ENCODE data around the gene THBS2.

GRCh38 chr6:169266261-169266660 lies 12.6 kb upstream of the THBS2 start:
- TF ChIP-seq, protein P1, sequence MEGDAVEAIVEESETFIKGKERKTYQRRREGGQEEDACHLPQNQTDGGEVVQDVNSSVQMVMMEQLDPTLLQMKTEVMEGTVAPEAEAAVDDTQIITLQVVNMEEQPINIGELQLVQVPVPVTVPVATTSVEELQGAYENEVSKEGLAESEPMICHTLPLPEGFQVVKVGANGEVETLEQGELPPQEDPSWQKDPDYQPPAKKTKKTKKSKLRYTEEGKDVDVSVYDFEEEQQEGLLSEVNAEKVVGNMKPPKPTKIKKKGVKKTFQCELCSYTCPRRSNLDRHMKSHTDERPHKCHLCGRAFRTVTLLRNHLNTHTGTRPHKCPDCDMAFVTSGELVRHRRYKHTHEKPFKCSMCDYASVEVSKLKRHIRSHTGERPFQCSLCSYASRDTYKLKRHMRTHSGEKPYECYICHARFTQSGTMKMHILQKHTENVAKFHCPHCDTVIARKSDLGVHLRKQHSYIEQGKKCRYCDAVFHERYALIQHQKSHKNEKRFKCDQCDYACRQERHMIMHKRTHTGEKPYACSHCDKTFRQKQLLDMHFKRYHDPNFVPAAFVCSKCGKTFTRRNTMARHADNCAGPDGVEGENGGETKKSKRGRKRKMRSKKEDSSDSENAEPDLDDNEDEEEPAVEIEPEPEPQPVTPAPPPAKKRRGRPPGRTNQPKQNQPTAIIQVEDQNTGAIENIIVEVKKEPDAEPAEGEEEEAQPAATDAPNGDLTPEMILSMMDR (IDR thresholded peaks at IDR 0.05): no peak
- no peak for TF ChIP-seq POLR2A (IDR thresholded peaks at IDR 0.05)

Measured in ovary (tissue), 3 donors.